A172 (cell line): Measurements from ENCODE around the gene IRF2BP1. TPM values are rescaled to one million over a fixed set of nuclear protein-coding genes. Genes with fewer than 3 reads are reported as not detected.
A peak's percentile ranks its signal among the peaks of the same experiment; 100 is the strongest.
"Not testable (repeated sequence)": the region's sequence is repeated elsewhere in the genome, so short reads cannot be mapped to it uniquely, and the experiment has no call there.

Experiments used
- DNase-seq: peaks from one replicate; pipeline ENCODE4 v3.0.0-alpha.2; 2015; ENCODE audit warnings: low spot score
- total RNA-seq: library from RNA; depleted of rRNA; stranded (reverse); fragments of >200 nt; shearing (Covaris generic); gene quantifications from 2 replicates; pipeline ENCODE4 v1.2.3, GENCODE V29; 2014

The IRF2BP1 gene
- total RNA-seq, 1 experiment from 2014 or later = 16.2 TPM

- DNase-seq = no peak
Measured at GRCh38 chr19:45901912-45902650, 16.1 kb upstream of the IRF2BP1 start, which contains the start of gene MYPOP. Gene MYPOP, minus strand, starts transcription at chr19:45902613. Its CDS starts 840 bp downstream, at chr19:45901773.

GRCh38 chr19:45901432-45901911 lies 15.5 kb upstream of the IRF2BP1 start:
- no peak for DNase-seq

GRCh38 chr19:45900738-45901431 lies 14.9 kb upstream of the IRF2BP1 start:
- DNase-seq = no peak

DNA sequence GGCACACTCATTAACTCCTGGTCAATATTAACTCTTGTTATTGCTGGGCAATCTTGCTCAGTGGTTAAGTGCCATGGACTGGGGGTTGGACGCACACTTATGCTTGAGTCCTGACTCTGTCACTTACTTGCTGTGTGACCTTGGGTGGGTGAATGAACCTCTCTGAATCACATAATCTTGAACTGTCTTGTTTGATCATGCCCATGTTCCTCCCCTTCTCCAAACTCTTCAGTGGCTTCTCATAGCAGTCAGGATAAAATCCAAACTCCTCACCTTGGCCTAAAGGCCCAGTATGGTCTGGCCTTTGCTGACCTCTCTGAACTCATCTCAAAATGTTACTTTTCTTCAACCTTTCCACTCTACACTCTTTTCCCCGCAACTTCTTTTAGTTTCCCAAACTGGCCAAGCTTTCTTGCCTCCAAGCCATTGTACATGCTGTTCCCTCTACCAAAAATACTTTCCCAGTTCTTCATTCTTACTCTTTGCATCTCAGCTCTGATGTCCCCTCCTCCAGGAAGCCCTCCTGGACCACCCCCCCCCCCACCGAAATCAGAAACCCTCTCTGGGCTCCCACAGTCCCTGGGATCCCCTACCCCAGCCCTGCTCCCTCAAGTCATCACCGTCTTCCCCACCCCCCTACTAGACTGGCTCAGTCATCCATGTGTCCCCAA lies 14.1 kb upstream of the IRF2BP1 start:
- no peak for DNase-seq

- no peak for DNase-seq
Measured at GRCh38 chr19:45899253-45899652, 13.3 kb upstream of the IRF2BP1 start.

- DNase-seq = no peak
Measured at GRCh38 chr19:45897261-45897812, 11.4 kb upstream of the IRF2BP1 start.

- DNase-seq = not testable (repeated sequence)
Measured at GRCh38 chr19:45895983-45896599, 10.2 kb upstream of the IRF2BP1 start.

DNA sequence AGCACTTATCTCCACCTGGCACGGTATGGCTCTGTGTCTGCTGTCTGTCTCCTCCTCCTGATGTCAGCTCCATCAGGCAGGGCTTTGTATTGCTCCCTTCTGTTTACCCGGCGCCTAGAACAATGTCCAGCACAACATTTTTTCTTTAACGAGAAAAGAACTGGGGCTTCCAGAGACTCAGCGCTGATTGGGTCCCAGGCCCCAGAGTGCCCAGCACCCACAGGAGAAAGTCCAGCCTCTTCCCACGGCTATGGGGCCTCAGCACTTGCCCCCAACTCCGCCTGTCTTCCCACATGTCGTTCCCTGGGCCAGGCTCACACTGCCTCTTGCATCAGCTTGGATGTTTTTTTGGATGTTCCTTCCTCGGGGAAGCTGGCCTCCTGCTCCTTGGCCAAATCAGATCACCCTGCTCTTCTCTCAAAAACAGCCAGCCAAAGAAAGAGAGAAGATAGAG lies 9.6 kb upstream of the IRF2BP1 start:
- DNase-seq = no peak

- DNase-seq = no peak
Measured at GRCh38 chr19:45890877-45891276, 4.9 kb upstream of the IRF2BP1 start.

DNA sequence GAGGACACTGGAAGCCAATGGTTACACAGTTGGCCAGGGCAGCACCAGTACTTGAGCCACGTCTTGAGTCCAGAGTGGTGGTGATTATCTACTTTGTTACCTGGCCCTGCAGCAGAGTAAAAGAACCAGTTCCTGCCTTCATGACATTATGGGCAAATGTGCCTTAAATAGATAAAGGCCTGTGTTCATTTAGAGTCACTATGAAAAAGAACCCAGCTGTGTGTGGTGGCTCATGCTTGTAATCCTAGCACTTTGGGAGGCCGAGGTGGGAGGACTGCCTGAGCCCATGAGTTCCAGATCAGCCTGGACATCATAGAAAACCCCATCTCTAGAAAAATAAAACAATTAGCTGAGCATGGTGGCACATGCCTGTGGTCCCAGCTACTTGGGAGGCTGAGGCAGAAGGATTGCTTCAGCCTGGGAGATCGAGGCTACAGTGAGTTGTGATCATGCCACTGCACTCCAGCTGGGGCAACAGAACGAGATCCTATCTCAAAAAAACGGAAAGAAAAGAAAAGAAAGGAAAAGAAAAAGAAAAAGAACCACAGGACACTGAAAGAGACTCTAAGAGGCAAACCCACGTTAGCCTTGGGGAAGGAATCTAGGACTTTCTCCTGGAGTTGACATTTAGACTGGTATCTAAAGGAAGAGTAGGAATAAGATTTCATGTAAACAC lies 3.4 kb upstream of the IRF2BP1 start:
- no peak for DNase-seq

DNA sequence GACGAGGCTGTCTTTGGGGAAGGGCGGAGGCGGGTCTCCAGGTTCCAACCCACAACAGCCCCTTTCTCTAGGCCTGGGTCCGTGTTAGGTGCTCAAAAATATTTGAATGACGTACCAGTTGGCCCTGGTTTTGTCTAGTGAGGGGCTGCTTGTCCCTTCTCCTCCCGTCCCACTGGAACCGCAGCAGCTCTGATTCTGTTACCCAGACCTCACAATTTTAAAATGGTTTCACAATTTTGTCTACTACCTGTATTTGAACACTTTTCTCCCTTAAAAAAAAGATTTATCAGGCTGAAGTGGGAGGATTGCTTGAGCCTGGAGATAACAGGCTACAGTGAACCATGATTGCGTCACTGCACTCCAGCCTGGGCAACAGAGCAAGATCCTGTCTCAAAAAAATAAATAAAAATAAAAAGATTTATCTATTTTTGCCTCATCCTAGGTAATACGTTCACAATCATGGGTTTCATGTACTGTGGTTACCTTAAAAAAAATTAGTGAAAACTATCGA lies 1.3 kb upstream of the IRF2BP1 start:
- DNase-seq = no peak

DNA sequence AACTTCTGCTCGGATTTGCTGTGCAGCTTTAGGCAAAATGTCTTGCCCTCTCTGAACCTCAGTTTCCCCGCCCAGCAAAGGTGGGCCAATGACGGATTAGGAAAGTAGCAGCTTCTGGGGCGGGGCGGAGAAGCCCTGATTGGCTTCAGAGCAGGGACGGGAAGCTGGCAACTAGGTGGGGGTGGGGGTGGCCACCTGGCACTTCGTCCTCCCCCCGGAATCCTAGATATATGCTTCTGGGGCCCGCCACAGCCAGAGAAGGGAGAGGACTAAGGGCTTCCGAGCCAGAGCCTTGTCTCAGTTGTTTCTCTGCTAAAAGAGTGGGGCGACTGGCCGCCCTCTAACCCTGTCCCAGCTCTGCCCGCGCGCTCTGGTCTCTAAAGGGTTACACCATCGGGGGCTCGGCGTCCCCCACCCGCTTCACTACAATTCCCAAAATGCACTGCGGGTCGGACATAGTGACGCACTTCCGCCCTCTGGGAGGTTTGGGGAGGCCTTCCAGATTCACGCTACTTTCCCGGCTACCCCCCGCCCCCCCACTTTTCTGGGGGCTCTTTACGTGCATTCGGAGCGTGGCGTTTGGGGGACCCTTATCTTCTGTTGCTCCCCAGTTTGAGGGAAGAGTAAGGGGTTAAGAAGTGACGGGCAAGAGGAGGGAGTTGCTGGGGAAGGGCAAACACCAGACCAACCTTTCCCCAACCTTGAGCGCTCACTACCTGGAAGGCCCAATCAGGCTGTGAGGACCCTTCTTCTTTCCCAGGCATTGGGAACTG lies 672 bp upstream of the IRF2BP1 start:
- peak; percentile 77 for DNase-seq

- DNase-seq = no peak
Measured at GRCh38 chr19:45884682-45885555, 1.0 kb downstream of the IRF2BP1 start.

- DNase-seq = no peak
Measured at GRCh38 chr19:45883881-45884681, 1.9 kb downstream of the IRF2BP1 start.

DNA sequence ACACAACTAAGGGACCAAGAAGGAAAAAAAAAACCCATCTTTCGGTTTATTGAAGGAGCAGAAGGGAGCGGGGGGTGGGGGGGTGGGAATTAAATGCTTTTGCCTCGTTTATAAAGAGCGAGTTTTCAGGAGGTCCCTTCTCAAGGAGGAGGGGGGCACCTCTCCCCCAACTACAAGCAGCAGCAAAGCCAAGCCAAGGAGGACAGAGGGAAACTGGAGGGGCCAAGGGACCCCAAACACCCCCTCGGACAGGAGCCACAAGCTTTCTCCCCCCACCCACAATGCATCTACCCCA lies 2.4 kb downstream of the IRF2BP1 start:
- no peak for DNase-seq

GRCh38 chr19:45882652-45883585 lies 3.0 kb downstream of the IRF2BP1 start:
- no peak for DNase-seq

DNA sequence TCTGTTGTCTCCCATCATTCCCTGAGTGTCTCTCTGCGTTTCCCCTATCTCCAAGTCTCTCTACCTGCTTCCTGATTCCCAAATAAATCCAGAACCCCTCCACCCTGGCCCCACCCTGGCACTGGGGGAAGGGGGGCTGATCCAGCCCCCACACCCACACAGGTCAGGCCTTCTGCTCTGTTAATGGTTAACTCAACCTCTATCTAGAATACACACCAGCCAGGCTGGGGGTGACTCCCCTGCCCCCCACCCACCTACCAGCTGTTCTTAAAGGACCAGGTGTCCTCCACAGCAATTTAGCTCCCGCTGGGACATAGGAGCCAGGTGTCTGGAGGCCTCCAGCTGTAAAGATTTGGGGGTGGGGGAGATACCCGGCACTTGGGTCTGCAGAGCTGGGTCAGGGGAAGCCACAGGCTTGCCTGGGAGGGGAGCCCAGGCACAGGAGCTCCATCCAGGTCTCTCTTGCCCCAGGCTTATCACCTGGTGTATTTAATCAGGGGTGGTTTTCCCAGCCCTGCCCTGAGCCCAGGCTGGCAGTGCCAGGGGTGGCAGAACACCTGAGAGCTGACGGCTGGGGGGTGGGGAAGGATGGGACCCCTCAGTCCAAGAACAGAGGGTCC lies 3.9 kb downstream of the IRF2BP1 start:
- DNase-seq = no peak
